Stomach (tissue), 9 donors: ENCODE data around the gene EHHADH. TPM values are rescaled to one million over a fixed set of nuclear protein-coding genes. Genes with fewer than 3 reads are reported as not detected.

Source experiments
- DNase-seq, 2 donors: peaks; one replicate each; pipeline versions ENCODE4 v3.0.0 to v3.0.0-alpha.2; 2013 to 2019
- H3K27ac ChIP-seq, 5 donors: fragments of 200-600 bp in 4 of 5; sonication (generic) in 4 of 5; one replicate each; pipeline ENCODE4 v1.5.1; 2013 to 2019; ENCODE audit warnings: mild to moderate bottlenecking in 1 of 5, moderate library complexity in 1 of 5
- H3K27me3 ChIP-seq, 3 donors: fragments of 200-600 bp; sonication (generic); one replicate each; pipeline ENCODE4 v1.5.1; 2017 to 2019; ENCODE audit warnings: mixed run types in 1 of 3
- H3K36me3 ChIP-seq, 4 donors: fragments of 200-600 bp; sonication (generic); 1 replicate in 3 of 4; 2 replicates in 1 of 4; pipeline ENCODE4 v1.5.1; 2016 to 2019
- H3K4me1 ChIP-seq, 4 donors: fragments of 200-600 bp; sonication (generic); one replicate each; pipeline ENCODE4 v1.5.1; 2016 to 2019
- H3K4me3 ChIP-seq, 4 donors: fragments of 200-600 bp; sonication (generic) in 3 of 4; one replicate each; pipeline ENCODE4 v1.5.1; 2016 to 2019; ENCODE audit warnings: mild to moderate bottlenecking in 1 of 4
- H3K9me3 ChIP-seq, 4 donors: fragments of 200-600 bp; sonication (generic); one replicate each; pipeline ENCODE4 v1.5.1; 2016 to 2019
- CTCF ChIP-seq, 7 experiments: fragments of 450-650 bp in 4 of 7; fragments of 200-600 bp in 3 of 7; sonication (generic) in 3 of 7; IDR thresholded peaks; one replicate each; pipeline ENCODE4 v1.5.1; 2016 to 2019; ENCODE audit warnings: antibody characterized with exemption in 7 of 7, control low read depth in 2 of 7, mild to moderate bottlenecking in 1 of 7
- EP300 ChIP-seq: sonication (generic); formaldehyde crosslinking; IDR thresholded peaks from one replicate; pipeline ENCODE4 v1.6.1; 2017; ENCODE audit warnings: antibody characterized with exemption
- POLR2A ChIP-seq, 4 donors: fragments of 450-650 bp; IDR thresholded peaks; one replicate each; pipeline ENCODE4 v1.6.1; 2016; ENCODE audit warnings: antibody characterized with exemption in 4 of 4, control low read depth in 2 of 4, mild to moderate bottlenecking in 1 of 4, moderate library complexity in 1 of 4
- POLR2AphosphoS5 ChIP-seq, 3 donors: sonication (generic); formaldehyde crosslinking; IDR thresholded peaks; one replicate each; pipeline ENCODE4 v1.6.1; 2016; ENCODE audit warnings: antibody characterized with exemption in 3 of 3
- WGBS, 5 donors: extraction: QIAGEN DNeasy Blood & Tissue Kit in 3 of 5; methylation state at CpG; one replicate each; pipeline versions ENCODE4 v1.1.5 to v1.1.7; 2013 to 2018; 5-methylcytosine and 5-hydroxymethylcytosine counted together
- intact Hi-C: fragments of 100-400 bp; cut with DNase I; formaldehyde crosslinking; loops from one replicate; pipeline ENCODE4 v1.15.1; 2023; ENCODE audit warnings: low total_unique reads
- polyA plus RNA-seq, 3 donors: library from polyadenylated mRNA; stranded (reverse); fragments of 200-250 nt; gene quantifications; one replicate each; pipeline ENCODE4 v1.2.3, GENCODE V29; 2013
- total RNA-seq, 5 donors: library from RNA; depleted of rRNA; stranded (reverse); fragments of >200 nt; gene quantifications; one replicate each; pipeline versions ENCODE4 v1.1.0 to v1.2.3, GENCODE V29; 2014 to 2016
- donor health status: healthy with polysubstance abuse.
- donor health status: Bipolar disorder and iron deficiency.
- donor health status: healthy.

The EHHADH gene
- total and polyA plus RNA-seq, 8 donors = 0.58 to 18.3 (median 7.9) TPM

GRCh38 chr3:185200639-185201038 lies 53.2 kb downstream of the EHHADH start:
- peaks cover 0 to 31% (median 26%) of the 10 kb centered on the region in 4 donors for H3K36me3 ChIP-seq
- WGBS, 5 donors = 54 to 75% (median 61%) methylated on average over 5 of the region's 5 CpGs
- DNase-seq = peak in 1 of 2 donors; percentile 18
- no peak overlapping the region for H3K4me3 ChIP-seq
- no peaks in the 10 kb centered on the region for H3K4me1 ChIP-seq
- H3K27ac ChIP-seq = no peak overlapping the region
- no peak for TF ChIP-seq POLR2A (IDR thresholded peaks at IDR 0.05)
- no peak for TF ChIP-seq EP300
- TF ChIP-seq CTCF (IDR thresholded peaks at IDR 0.05) = no peak
- intact Hi-C loops = no loop called here
- H3K9me3 ChIP-seq = no peaks in the 10 kb centered on the region
- H3K27me3 ChIP-seq = no peaks in the 10 kb centered on the region

DNA sequence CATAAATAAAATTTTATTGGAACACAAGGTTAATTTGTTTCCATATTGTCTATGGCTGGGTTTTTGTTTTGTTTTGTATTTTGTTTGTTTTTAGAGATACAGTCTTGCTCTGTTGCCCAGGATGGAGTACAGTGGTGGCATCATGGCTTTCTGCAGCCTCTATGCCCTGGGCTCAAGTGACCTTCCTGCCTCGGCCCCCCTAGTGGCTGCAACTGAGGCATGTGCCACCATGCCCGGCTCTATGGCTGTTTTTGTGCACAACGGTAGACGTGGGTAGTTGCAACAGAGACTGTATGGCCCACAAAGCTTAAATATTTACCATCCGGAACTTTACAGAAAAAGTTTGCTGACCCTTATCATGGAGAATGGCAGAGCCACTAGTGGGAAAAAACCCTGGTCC lies 54.2 kb downstream of the EHHADH start:
- TF ChIP-seq POLR2AphosphoS5 (IDR thresholded peaks at IDR 0.05) (no peak), POLR2A (IDR thresholded peaks at IDR 0.05) (no peak)
- H3K27ac ChIP-seq = no peak overlapping the region
- no peaks in the 10 kb centered on the region for H3K4me1 ChIP-seq
- H3K9me3 ChIP-seq = no peaks in the 10 kb centered on the region
- peaks cover 0 to 30% (median 26%) of the 10 kb centered on the region in 4 donors for H3K36me3 ChIP-seq
- WGBS, 5 donors = 68 to 87% (median 77%) methylated on average over 5 of the region's 5 CpGs
- no peaks in the 10 kb centered on the region for H3K27me3 ChIP-seq
- intact Hi-C loops = no loop called here
- no peak overlapping the region for H3K4me3 ChIP-seq
- no peak for DNase-seq

- DNase-seq = no peak
- no peaks in the 10 kb centered on the region for H3K9me3 ChIP-seq
- H3K4me3 ChIP-seq = no peak overlapping the region
- H3K4me1 ChIP-seq = no peaks in the 10 kb centered on the region
- intact Hi-C loops = no loop called here
- H3K36me3 ChIP-seq = peaks cover 0 to 26% (median 22%) of the 10 kb centered on the region in 4 donors
- WGBS, 5 donors = 92 to 94% (median 94%) methylated on average over 4 of the region's 4 CpGs
- no peaks in the 10 kb centered on the region for H3K27me3 ChIP-seq
- no peak overlapping the region for H3K27ac ChIP-seq
- TF ChIP-seq EP300 (no peak), POLR2AphosphoS5 (IDR thresholded peaks at IDR 0.05) (no peak)
Observed at GRCh38 chr3:185199206-185199605, 54.6 kb downstream of the EHHADH start.

DNA sequence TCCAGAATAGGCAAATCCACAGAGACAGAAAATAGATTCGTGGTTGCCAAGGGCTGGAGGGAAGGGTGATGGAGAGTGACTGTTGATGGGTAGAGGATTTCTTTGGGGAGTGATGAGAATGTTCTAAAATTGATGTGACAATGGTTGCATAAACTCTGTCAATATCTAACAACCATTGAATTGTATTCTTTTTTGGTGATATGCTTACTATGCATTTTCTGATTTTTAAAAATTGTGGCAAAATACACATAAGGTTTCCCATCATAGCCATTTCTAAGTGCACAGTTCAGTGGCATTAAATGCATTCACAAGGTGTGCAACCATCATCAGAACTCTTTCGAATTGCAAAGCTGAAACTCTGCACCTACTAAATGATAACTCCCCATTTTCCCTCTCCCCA lies 56.8 kb downstream of the EHHADH start:
- 92 to 97% (median 94%) methylated on average over 2 of the region's 2 CpGs for WGBS, 5 donors
- Histone ChIP-seq H3K36me3 (peaks cover 12 to 23% (median 21%) of the 10 kb centered on the region in 4 donors), H3K9me3 (no peaks in the 10 kb centered on the region), H3K4me3 (no peak overlapping the region), H3K27me3 (no peaks in the 10 kb centered on the region), H3K27ac (no peak overlapping the region), H3K4me1 (no peaks in the 10 kb centered on the region)
- intact Hi-C loops = no loop called here
- DNase-seq = no peak
- TF ChIP-seq EP300 (no peak), POLR2AphosphoS5 (IDR thresholded peaks at IDR 0.05) (no peak), POLR2A (IDR thresholded peaks at IDR 0.05) (no peak), CTCF (IDR thresholded peaks at IDR 0.05) (no peak)

DNA sequence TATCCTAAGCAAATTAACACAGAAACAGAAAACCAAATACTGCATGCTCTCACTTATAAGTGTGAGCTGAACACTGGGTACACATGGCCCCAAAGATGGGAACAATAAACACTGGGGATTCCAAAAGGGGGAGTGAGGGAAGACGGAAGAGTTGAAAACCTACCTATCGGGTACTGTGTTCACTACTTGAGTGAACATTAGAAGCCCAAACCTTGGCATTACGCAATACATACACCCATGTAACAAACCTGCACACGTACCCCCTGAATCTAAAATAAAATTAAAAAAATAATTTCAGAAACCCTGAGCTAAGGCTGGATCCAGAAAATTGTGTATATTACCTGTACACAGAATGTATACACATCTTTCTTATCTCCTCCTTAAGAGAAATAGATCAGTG lies 58.2 kb downstream of the EHHADH start:
- Histone ChIP-seq H3K9me3 (no peaks in the 10 kb centered on the region), H3K4me1 (no peaks in the 10 kb centered on the region), H3K4me3 (no peak overlapping the region), H3K27me3 (no peaks in the 10 kb centered on the region), H3K36me3 (peaks cover 12 to 21% (median 19%) of the 10 kb centered on the region in 4 donors), H3K27ac (no peak overlapping the region)
- TF ChIP-seq POLR2AphosphoS5 (IDR thresholded peaks at IDR 0.05) (no peak), POLR2A (IDR thresholded peaks at IDR 0.05) (no peak), CTCF (IDR thresholded peaks at IDR 0.05) (no peak), EP300 (no peak)
- intact Hi-C loops = no loop called here
- 92 to 96% (median 94%) methylated on average over 4 of the region's 4 CpGs for WGBS, 5 donors
- DNase-seq = no peak
